Brain pericyte (primary cell): Measurements from ENCODE around the gene ZBTB46.

Experiments used
- DNase-seq: peaks from one replicate; pipeline ENCODE4 v3.0.0-alpha.2; 2012; ENCODE audit warnings: low read depth, low spot score

The ZBTB46 gene

DNA sequence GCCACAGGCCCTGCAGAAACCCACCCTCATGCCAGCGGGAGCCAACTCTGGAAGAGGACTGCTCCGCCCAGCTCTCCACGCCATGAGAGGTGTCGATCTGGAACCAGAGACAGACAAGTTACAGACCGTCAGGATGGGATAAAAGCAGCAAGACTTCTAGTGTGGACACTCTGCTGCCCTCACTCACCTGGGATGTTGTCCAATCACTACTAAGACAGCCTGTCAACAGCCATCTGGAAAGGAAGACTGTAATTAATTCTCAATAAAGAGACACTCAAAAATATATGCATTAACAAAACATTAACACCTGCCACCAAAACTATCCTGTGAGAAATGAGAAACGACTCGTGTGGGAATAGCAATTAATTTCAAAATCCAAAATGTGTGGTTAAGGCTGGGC is 63.2 kb downstream of the ZBTB46 start:
- no peak for DNase-seq

DNA sequence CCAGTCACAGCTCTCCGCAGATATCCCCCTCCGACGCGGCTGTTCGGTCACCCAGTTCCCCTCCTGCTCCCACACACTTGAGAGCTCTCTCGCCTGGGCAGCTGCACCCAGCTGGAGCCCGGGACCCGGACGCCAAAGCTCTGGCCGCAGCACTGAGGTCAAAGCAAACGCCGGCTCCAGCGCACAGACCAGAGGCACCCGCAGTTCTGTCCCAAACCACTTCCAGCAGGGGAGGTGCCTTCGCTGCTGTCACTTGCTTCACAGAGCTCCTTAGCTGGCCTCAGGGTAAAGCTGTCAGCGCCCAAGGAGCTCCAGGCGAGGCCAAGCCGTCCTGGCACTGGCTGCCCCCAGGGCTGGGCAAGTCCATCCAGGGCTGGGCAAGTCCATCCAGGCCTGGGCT is 63.6 kb downstream of the ZBTB46 start:
- DNase-seq, result no peak

DNA sequence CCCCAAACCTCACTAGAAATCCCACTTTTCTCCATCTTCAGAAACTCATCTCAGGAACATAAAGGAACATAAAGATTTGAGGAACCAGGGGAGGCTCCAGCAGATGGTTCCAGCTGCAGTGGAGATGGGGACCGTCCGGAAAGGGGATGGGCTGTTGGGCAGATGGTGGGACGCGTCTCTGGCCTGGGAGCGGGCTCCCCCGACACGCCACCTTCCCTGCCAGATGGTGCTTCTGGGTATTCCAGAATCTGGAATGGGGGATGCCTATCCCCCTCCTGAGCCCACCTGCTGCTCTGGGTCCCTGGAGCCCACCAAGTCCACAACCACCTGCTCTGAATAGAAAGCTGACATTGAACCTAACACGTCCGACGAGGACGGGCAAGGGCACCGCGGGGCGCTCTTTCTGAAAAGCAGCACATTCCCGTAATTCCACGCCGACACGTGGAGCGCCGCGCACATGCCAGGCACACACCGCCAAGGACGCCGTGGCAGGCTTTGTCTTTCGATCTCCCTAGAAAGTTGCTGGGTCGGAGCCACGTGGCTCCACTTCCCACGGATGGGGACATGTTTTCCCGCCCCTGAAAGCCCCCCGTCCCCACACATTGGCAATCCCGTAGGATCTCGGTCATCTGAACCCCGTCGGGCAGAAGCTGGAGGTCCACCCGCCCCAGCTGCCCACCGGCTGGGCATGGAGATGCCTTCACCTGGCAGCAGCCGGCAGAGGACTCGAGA is 64.2 kb downstream of the ZBTB46 start:
- no peak for DNase-seq

DNA sequence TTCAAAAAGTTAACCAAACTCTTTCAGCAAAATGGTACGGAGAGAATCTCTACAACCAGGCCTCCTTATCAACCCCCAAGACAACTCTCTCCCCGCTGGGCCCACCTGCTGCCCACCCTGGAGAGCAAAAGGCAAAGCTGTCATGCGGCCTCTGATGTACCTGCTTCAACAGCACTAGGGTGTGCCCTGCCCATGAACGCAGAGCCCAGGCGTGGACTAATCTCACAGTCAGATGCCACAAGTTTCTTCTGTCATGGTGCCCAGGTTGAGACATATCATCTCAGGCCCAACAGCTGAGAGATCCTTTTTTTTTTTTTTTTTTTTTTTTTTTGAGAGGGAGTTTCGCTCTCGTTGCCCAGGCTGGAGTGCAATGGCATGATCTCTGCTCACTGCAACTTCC is 65.2 kb downstream of the ZBTB46 start:
- DNase-seq, result no peak

DNA sequence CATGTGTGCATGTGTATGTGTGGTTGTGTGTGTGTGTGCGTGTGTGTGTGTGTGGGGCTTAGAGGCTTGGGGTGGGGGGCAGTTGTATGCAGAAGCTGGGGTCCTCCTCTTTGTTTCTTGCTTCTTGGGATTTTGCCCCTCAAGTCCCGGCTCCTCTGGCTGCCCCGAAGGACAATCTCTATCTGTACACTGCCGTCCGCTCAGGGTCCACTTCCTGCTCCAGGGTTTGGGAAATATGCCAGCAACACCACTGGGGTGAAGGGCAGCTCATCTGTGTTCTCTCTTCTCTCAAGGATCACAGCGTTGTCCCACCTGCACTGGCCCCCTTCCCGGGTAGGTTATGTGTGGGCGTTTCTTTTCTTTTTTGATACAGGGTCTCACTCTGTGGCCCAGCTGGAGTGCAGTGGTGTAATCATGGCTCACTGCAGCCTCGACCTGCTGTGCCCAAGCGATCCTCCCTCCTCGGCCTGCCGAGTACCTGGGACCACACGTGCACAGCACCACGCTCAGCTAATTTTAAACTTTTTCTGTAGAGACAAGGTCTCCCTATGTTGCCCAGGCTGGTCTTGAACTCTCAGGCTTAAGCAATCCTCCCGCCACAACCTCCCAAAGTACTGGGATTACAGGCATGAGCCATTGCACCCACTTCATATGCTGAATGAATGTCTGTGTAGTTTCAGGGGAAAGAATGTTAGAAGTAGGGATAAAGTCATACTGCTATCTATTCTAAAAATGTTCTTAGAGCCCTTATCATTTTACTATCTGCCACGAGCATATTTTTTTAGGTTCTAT is 65.8 kb downstream of the ZBTB46 start:
- no peak for DNase-seq

DNA sequence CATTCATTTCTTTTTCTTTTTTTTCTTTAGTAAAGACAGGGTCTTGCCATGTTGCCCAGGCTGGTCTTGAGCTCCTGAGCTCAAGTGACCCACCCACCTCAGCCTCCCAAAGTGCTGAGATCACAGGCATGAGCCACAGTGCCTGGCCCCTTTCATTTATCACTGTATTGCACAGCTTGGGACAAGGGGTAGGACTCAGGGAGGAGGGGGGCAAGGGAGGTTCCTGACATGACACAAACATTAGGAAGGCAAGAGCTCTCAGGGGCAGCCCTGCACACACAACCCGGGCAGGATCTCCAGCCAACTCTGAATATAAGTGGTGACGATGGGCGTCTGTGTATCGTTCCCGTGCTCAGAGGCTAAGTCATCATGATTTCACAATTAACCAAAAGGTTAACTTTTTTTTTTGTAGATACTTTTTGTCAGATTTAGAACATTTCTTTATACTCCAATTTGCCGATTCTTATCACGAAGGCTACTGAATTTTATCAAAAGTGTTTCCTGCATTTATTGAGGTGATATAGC is 71.6 kb downstream of the ZBTB46 start:
- DNase-seq, result no peak

DNA sequence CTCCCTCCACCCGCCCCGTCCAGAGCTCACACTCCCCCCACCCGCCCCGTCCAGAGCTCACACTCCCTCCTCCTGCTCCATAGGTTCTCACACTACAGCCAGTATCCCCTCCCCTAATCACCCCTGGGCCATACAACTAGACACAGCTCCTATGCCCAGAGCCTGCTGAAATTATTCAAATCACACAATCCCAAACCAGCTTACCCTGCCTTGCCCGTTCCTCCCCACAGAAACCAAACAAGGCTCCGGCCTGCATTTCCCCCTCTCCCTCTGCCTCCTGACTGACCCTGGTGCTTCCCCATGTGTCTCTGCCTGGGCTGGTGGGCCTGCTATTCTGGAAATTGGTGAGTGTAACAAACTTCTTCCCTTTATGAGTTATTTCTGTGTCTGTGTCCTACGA is 72.9 kb downstream of the ZBTB46 start:
- no peak for DNase-seq

DNA sequence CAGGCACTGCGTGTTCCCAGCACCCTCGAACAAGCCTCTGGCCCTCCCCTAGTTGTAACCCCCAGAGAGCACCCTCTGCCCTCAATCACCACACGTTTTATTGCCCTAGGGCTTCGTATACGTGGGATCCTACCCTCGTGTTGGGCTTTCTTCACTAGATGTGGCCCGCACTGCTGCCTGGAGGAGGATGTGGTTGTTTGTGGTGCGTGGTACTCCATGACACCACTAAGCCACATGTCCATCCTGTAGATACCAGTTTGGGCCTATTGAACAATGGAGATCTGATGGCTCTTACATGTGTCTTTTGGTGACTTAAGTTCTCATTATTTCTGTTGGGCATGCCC is 74.4 kb downstream of the ZBTB46 start:
- no peak for DNase-seq

DNA sequence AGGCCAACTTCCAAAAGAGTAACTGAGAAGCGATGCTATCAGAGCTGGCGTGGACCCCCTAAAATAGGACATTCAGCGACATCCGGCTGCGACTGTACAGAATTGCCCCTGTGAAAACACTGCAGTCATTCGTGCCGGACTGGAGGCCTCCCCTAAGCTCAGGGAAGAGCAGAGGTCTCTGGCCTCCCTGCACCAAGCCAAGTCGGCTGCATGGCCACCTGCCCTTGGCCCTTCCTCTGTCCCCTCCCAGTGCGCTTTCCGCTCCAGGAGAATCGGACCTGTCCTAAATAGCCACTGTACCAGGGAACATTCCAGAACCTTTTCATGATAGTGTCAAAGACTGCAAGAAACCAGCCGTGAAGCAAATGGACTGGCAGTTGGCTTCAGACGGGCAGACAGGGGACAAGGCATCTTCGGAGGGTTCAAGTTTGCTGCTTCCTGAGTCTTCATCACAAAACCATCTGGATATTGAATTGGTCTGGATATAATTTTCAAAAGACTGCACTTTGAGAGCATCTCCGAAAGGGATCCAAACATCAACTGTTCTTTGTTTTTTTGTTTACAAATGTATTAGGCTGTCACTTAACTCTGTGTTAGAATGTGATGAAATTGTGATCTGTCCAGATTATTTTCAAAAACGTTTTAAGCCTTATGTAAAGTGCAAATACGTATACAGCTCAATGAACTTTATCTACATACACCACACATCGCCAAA is 75.0 kb downstream of the ZBTB46 start:
- DNase-seq, result no peak

DNA sequence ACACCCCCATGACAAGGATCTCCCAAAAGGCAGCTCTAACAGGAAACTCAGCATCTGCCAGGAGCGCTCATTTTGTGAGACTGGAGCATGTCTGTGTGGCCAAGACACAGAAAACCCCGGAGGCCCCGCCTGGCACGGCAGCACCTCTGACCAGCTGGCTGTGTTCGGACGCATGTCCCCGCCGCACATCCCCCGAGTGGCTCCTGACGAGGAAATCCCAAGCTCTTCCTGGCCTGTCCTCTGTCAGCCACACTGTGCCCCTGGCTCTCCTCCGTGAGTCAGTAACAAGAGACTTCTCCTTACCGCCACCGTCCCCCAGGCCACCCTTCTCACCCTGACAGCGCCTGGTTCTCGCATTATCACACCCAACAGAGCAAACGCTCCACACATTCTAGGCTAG is 77.1 kb downstream of the ZBTB46 start:
- DNase-seq, result no peak

DNA sequence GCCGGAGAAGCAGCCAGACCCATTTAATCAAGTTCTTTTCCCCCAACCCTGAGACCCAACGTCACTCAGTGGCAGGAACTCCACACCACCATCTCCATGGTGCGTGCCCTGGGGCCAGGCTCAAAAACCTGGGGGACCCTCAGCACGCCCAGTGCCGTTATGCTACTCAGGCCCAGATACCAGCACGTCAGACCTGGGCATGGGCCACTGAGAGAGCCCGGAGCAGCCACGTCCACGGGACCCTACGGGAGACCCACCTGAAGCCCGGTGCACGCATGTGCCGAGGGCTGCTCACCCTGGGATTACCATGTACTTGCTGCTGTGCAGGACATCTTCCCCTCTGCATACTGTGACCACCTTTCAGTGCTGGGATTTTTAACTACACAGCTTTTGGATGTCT is 77.7 kb downstream of the ZBTB46 start:
- no peak for DNase-seq

DNA sequence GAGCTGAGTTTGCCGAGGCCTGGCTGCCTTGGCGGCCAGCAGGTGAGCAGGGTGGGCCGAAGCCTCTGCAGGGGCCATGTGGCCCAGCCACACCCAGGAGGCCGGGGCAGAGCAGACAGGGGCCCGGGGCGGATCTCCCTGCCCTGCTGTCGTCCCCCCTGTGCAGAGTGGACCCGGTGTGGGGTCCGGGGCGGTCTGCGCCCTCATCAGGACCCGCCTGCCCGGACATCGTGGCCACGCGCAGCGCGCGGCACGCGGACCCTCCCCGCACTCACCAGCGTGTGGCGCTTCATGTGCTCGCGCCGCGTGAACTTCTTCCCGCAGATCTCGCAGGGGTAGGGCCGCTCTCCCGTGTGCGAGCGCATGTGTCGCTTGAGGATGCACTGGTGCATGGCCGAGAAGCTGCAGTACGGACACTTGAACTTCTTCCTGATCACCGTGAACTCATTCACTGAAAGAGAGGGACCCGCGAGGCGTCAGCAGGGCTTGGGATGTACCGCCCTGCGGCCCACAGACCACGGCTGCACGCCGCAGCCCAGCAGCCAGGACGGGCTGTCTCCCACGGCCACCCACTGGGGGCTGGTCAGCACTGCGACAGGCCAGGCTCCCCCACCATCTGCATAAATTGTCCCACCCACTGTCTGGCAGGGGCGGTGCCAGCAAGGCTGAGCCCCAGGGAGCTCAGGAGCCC is 78.5 kb downstream of the ZBTB46 start:
- no peak for DNase-seq

DNA sequence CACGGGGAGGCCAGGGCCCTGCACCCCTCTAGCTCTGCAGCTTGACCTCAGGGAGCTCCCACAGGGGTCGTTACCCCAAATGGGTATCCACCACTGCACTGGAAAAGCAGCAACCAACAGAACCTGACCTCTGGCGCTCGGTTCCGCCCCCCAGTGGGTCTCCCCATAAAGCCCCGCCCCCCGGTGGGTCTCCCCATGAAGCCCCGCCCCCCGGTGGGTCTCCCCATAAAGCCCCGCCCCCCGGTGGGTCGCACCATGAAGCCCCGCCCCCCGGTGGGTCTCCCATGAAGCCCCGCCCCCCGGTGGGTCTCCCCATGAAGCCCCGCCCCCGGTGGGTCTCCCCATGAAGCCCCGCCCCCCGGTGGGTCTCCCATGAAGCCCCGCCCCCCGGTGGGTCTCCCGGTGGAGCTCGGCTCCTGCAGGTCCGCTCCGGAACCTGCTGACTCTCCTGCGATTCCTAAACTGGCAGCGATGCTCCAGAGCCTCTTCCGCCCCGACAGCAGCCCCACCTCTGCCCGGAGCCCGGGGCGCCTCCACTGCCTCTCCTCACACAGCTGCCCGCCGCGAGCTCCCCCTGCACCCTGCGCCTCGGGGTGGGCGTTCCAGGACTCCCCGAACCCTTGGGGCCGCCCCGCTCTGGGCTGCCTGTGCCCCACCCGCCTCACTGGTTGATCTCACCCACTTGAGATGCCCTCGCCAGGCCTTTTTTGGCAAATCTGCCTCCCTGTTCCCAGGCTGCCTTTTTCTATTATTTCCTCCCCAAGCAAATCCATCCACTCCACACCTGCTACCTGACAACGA is 79.4 kb downstream of the ZBTB46 start:
- DNase-seq, result no peak

DNA sequence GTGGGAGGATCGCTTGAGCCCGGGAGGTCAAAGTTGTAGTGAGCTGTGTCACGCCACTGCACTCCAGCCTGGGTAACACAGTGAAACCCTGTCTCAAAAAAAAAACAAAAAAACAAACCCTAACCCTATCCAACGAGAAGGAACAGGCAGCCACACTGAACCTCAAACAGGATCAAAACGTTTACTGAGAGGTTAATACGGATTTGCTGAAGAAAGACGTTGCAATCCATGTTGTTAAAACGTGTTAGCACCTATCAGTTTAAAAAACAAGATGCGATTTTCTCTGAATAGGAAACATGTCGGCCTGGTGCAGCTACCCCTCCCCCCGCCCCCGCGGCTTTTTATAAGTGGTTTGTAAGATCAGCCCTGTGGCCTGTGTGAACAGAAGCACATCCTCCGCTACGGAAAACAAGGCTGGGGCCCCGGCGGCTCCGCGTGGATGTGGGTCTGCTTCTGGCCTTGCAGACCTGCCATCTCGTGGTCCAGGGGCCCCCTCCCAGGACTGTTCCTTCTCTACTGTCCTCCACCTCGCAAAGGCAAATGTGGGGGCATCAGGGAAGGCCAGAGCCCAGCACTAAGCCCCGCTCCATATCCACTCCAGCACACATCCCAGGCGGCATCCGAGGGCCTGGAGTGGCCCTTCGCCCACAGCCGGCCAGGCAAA is 80.1 kb downstream of the ZBTB46 start:
- DNase-seq, result no peak

DNA sequence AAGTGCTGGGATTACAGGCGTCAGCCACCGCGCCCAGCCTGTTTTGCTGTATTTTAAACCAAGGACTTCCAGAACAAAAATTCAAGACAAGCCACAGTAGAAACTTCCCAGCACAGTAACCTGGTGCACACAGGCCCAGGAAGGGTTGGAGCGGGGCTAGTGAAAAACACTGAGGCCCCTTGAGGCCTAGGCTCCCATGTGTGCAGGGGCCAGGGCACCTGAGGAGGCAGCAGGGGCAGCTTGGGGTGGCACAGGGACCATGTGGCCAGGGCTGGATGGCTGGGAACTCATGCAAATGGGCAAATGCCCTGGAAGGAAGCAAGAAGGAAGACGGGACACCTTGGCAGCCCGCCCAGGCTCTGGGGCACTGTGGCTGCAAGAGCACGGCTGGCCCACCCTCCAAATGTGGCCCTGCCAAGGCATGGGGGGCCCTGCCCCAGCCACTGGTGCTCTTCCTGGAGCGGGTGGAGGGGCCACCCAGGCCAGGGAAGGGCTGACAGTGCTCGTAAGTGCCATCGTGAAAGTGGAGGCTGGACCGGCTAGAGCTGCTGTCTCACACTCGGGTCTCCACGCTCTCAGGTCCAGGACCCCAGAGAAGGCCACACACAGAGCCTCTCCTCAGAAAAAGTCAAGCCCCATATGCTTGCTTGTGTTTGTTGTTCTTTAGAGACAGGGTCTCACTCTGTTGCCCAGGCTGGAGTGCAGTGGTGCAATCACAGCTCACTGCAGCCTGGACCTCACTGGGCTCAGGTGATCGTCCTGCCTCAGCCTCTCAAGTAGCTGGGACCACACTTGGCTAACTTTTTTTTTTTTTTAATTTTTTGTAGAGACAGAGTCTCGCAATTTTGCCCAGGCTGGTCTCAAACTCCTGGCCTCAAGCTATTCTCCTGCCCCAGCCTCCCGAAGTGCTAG is 81.2 kb downstream of the ZBTB46 start:
- no peak for DNase-seq

DNA sequence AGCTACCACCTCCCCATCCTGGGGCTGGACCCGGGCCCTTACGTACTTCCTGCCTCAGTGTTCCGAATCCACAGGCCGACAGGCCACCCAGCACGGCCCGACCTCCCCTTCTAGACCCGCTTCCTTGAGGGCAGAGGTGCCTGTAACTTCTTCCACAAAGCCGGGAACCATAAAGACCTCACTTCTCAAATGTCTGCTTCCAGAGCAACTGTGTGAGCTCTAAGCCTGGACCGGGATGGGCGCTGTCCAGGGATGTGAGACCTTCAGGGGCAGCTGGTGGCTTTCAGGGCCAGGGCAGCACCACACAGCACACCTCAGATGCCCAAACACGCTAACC is 82.2 kb downstream of the ZBTB46 start:
- no peak for DNase-seq

DNA sequence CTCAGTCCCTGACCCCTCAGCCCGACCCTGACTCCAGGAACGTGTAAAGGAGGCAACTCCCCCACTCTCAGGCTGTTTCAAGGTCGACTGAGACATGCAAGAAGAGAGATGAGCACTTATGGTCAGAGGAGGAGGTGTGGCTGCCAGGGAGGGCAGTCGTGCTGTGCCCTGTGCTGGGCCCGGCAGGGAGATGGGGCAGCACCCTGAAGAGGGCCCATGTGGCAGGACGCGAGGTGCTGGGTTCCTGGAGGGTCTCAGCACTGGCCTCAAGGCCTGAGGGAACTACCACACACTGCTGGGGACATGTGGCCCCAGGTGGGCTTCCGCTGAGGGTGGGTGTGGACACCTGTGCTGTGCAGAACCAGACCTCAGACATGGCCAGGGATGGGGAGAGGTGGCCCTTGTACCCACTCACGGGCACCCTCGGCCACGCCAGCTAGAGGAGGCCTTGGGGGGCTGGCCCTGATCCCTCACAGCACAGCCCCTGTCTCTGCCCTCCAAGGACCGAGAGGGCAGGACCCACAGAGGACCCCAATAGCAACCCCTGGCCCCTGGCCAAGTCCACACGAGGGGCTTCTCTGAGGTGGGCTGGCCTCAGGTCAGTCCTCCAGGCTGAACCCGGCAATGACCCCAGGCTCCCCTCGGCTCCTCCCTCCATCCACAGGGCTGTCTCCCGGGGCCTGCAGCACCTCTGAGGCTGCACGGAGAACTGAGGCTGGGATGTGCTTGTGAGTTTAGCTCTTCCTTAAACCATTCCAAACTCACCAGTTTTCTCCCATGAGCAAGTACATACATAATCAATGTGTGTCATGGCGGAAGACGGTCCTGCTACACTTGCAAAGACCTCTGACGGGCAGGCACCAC is 82.8 kb downstream of the ZBTB46 start:
- no peak for DNase-seq

DNA sequence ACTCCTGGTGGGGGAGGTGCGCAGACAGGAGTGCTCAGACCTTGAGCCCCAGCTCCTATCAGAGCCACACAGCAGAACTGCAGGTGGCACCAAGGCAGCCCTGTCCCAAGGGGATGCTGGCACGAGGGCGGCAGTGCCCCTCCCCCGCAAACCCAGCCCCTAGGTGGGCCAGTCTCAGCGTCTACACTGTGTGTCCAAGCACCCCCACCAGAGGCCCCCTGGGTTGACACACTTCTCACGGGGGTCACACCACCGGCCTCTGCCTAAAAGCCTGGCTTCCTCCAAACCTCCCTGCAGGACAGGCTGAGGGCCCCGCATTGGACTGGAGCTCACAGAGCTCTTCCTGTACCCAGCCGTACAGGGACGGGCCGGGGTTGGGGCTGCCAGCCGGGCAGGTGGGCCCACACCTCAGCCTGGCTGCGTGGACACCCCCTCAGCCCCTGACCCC is 83.4 kb downstream of the ZBTB46 start:
- DNase-seq, result no peak
